Measurements from ENCODE around the gene MRPS2.
"Not testable (repeated sequence)": the region's sequence is repeated elsewhere in the genome, so short reads cannot be mapped to it uniquely, and the experiment has no call there.

Gene MRPS2

GRCh38 chr9:135500525-135501260, at the start of gene MRPS2:
Gene MRPS2 (plus strand): TSS chr9:135500682. CDS start chr9:135500711, 29 bp downstream.
- DNase-seq, result no peak

DNA sequence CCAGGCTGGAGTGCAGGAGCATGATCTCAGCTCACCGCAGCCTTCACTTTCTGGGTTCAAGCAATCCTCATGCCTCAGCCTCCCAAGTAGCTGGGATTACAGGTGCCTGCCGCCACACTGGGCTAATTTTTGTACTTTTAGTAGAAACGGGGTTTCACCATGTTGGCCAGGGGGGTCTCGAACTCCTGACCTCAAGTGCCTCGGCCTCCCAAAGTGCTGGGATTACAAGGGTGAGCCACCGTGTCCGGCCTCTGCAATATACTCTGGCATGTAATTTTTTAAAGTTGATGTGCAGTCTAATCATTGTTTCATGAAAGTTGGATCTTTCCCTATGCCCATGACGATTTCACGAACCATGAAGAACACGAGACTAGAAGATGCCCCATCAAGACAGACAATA, 49.5 kb upstream of the MRPS2 start:
- no peak for DNase-seq

DNA sequence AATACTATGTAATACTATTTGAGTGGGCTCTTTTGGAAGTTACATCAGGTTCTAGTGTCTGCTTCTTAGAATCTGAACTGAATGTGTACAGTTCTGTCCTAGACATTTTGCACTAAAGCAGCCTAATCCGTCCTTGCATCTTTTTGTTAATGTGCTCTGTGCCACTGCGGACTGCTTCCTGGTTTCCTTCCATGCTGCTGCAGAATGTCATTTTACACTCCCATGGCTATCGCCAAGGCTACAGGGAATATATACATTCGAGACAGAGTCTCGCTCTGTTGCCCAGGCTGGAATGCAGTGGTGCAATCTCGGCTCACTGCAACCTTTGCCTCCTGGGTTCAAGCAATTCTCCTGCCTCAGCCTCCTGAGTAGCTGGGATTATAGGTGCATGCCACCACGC, 48.6 kb upstream of the MRPS2 start:
- not testable (repeated sequence) for DNase-seq

DNA sequence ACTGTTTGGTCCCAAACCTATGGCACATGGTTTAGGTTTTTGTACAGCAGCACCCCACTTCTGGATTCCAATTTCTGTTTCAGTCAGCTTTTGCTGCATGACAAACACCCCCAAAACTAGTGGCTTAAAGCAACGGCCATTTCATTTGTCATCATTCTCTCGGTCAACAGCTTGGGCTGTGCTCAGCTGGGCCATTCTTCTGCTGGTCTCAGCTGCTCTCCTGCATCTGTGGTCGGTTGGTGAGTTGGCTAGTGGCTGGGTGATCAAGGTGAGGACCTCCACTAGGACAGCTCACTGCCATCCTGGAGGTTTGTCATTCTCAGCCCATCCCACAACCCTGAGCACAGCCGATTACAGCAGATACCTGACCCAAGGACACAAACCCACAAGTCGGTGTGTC, 45.7 kb upstream of the MRPS2 start:
- DNase-seq, result no peak

GRCh38 chr9:135455401-135456030, 45.0 kb upstream of the MRPS2 start:
- DNase-seq, result no peak

GRCh38 chr9:135456436-135457104, 43.9 kb upstream of the MRPS2 start:
- DNase-seq, result peak; percentile 55

DNA sequence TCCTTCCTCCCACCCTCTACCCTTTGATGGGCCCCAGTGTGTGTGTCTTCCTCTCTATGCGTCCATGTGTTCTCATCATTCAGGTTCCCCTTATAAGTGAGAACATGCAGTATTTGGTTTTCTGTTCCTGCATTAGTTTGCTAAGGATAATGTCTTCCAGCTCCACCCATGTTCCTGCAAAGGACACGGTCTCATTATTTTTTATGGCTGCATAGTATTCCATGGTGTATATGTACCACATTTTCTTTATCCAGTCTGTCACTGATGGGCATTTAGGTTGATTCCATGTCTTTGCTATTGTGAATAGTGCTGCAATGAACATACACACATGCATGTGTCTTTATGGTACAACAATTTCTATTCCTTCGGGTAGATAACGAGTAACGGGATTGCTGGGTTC, 42.0 kb upstream of the MRPS2 start:
- not testable (repeated sequence) for DNase-seq

DNA sequence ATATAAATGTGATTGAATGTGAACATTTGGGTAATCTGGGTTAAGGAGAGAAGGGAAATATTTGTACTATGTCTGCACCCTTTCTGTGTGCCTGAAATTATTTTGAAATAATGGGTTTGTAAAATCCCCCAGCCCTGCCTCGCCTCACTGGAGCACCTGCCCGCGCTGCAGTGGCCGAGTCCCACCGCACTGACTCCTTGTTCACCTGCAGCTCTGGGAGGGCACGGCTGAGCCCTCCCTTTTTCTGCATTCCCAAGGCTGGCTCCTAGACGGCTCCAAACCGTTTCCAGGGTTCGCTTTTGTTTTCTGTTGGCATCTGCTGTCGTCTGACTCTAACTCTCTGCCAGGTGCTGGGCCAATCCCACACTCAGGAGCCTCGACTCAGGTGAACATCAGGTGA, 38.5 kb upstream of the MRPS2 start:
- no peak for DNase-seq

DNA sequence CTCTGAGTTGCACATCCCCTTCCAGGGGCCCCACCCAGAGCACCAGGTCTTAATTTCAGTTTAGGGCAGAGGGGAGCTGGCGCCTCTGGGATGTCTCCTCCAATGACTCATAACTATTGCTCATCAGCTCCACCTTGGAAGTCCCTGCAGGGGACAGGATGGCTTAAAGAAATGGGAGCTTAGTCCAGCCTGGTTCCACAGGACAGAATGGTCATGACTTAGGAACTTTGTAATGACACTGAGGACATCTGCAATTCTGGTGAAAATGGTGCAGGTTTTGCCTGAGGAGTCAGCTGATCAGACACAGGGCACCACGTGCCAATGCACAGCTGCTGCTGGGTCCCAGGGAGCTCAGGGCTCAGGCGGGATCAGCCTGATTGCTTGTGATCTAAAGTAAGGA, 37.3 kb upstream of the MRPS2 start:
- DNase-seq, result no peak

DNA sequence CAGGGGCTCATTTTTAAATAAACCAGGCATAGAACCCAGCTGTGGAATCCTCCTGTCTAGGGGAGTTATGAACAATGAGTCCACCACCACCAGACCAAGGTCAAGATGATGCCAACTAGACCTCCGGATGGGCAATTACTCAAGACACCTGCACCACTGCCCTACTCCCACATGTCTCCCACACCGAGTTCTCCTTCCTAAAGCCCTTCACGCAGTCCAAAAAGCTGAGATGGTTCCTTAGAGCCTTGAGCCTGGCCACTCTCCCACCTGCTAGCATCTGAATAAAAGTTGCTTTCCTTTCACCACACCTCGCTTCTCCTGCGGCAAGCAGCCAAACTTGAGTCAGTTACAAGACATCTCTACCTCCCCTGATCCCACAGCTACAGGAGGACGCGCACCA, 36.3 kb upstream of the MRPS2 start:
- no peak for DNase-seq

DNA sequence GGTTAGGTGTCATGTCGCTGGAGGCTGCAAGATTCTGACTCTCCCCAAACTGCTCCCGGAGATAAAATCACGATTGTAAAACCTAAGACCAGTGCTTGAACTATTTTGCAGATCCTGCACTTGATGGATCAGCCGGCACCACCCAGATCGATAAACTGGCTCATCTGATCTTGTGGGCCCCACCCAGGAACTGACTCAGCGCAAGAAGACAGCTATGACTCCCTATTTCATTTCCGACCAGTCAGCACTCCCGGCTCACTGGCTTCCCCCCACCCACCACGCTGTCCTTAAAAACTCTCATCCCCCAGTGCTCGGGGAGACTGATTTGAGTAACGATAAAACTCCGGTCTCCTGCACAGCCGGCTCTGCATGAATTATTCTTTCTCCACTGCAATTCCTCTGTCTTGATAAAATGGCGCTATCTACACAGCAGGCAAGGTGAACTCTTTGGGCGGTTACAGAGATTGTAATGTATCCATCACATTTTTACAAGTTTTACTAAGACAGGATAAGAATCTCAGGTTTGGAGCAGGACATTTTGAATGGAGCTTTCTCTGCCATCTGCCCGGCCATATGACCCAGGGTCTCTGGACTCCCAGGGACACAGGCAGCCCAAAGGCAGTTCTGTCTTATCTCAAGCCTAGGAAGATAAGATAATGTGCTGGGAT, 31.5 kb upstream of the MRPS2 start:
- no peak for DNase-seq

GRCh38 chr9:135471791-135472640, 28.5 kb upstream of the MRPS2 start:
- DNase-seq, result no peak

DNA sequence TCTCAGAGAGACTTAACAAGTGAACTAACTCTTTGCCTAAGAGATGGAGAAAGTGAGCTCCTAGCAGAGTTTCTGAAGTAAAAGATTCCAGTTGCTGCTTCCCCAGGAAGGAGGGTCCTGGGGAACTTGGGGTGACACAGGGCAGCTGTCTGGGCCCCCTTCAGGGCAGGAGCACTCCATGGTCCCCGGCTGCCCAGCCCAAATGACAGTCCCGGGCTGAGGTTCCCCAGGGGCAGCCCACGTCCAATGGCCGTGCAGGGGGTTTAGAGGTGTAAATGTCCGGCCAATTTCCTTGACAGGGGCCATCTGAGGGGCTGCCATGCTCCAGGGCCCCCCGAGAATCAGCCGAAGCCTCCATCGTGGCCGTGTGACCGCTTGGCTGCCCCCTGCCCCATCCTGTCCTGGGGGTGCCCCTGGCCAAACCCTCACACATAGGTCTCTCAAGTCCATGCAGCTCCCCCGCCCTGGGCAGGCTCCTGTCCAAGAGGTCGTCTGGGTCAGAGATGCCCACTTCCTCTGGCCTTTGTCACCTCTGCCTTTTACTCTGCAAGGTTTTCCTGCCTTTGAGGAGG, 26.4 kb upstream of the MRPS2 start:
- DNase-seq, result no peak

GRCh38 chr9:135474915-135475314, 25.6 kb upstream of the MRPS2 start:
- no peak for DNase-seq

- DNase-seq, result no peak
Measured at GRCh38 chr9:135476561-135477355, 23.7 kb upstream of the MRPS2 start.

- no peak for DNase-seq
Measured at GRCh38 chr9:135478191-135478590, 22.3 kb upstream of the MRPS2 start.

DNA sequence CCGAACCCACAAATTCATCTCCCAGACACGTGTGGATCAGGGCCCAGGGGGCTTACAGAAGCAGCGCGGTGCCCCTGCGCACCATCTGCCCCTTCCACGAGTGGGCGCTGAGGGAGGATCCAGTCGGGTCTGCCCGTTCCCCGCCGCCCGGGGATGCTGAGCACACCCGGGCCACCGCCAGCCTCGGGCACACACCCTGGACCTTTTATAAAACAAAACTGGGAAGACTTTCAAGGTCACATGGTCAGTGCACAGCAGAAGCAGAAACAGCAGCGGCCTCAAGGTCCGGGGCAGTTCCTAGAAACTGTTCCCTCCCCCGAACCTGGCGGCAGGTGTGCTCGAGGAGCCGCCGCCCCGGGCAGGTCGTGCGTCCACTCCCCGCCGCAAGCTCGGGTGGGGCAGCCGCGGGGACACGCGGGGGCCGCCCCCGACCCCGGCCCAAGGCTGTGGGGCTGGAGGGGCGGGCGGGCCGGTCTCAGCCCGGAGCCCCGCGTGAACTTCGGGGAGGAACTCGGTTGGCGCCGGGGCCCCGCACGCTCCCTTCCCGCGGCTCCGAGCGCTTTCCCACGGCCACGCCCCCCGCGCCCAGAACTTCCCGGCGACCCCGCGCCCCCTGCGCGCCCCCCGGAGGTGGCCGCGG, 21.5 kb upstream of the MRPS2 start:
- no peak for DNase-seq

GRCh38 chr9:135479469-135480052, 20.9 kb upstream of the MRPS2 start, which contains the start of gene PPP1R26:
Gene PPP1R26 (plus strand): TSS chr9:135479782. CDS start chr9:135484511, 4,729 bp downstream.
- DNase-seq, result no peak

GRCh38 chr9:135480071-135480939, 20.2 kb upstream of the MRPS2 start:
- no peak for DNase-seq
